Measurements from ENCODE around the gene GFRA1.

Gene GFRA1

GRCh38 chr10:116245156-116245555, 27.9 kb downstream of the GFRA1 start:
- no peak for FAIRE-seq
- no peak for DNase-seq (ENCODE audit: low spot score)

GRCh38 chr10:116241642-116242410, 31.2 kb downstream of the GFRA1 start:
- DNase-seq (ENCODE audit: low spot score) (no peak), FAIRE-seq (no peak)

GRCh38 chr10:116241085-116241484, 31.9 kb downstream of the GFRA1 start:
- DNase-seq (ENCODE audit: low spot score) (no peak), FAIRE-seq (no peak)

- no peak for DNase-seq (ENCODE audit: low spot score)
- no peak for FAIRE-seq
Measured at GRCh38 chr10:116240157-116240950, 32.7 kb downstream of the GFRA1 start.

GRCh38 chr10:116239229-116239628, 33.8 kb downstream of the GFRA1 start:
- DNase-seq (ENCODE audit: low spot score) (no peak), FAIRE-seq (no peak)

GRCh38 chr10:116237970-116238369, 35.0 kb downstream of the GFRA1 start:
- no peak for FAIRE-seq
- no peak for DNase-seq (ENCODE audit: low spot score)

- no peak for FAIRE-seq
- DNase-seq (ENCODE audit: low spot score): no peak
Measured at GRCh38 chr10:116237260-116237659, 35.7 kb downstream of the GFRA1 start.

- FAIRE-seq: no peak
Measured at GRCh38 chr10:116233230-116233629, 39.8 kb downstream of the GFRA1 start.

GRCh38 chr10:116232613-116233012, 40.4 kb downstream of the GFRA1 start:
- DNase-seq (ENCODE audit: low spot score): no peak
- FAIRE-seq: no peak

More at GRCh38 chr10:116233230-116233629, 39.8 kb downstream of the GFRA1 start:
- DNase-seq (ENCODE audit: low spot score): no peak

GRCh38 chr10:116226766-116227165, 46.2 kb downstream of the GFRA1 start:
- no peak for FAIRE-seq
- no peak for DNase-seq (ENCODE audit: low spot score)

GRCh38 chr10:116226053-116226452, 47.0 kb downstream of the GFRA1 start:
- DNase-seq (ENCODE audit: low spot score) (no peak), FAIRE-seq (no peak)

- no peak for DNase-seq (ENCODE audit: low spot score)
Measured at GRCh38 chr10:116223289-116223688, 49.7 kb downstream of the GFRA1 start.

GRCh38 chr10:116221053-116221452, 52.0 kb downstream of the GFRA1 start:
- DNase-seq (ENCODE audit: low spot score) (no peak), FAIRE-seq (no peak)

More at GRCh38 chr10:116223289-116223688, 49.7 kb downstream of the GFRA1 start:
- FAIRE-seq: no peak

- peak; percentile 75 for FAIRE-seq
- DNase-seq (ENCODE audit: low spot score): no peak
Measured at GRCh38 chr10:116216676-116217075, 56.3 kb downstream of the GFRA1 start.

- no peak for FAIRE-seq
- DNase-seq (ENCODE audit: low spot score): no peak
Measured at GRCh38 chr10:116215651-116216050, 57.4 kb downstream of the GFRA1 start.

- DNase-seq (ENCODE audit: low spot score): peak; percentile 59
- FAIRE-seq: peak; percentile 72
Measured at GRCh38 chr10:116211682-116212081, 61.3 kb downstream of the GFRA1 start.

- no peak for FAIRE-seq
- DNase-seq (ENCODE audit: low spot score): no peak
Measured at GRCh38 chr10:116210588-116211346, 62.2 kb downstream of the GFRA1 start.

- no peak for DNase-seq (ENCODE audit: low spot score)
- no peak for FAIRE-seq
Measured at GRCh38 chr10:116209781-116210180, 63.2 kb downstream of the GFRA1 start.

- FAIRE-seq (no peak), DNase-seq (ENCODE audit: low spot score) (no peak)
Measured at GRCh38 chr10:116208956-116209567, 63.9 kb downstream of the GFRA1 start.

- DNase-seq (ENCODE audit: low spot score): no peak
- no peak for FAIRE-seq
Measured at GRCh38 chr10:116207690-116208089, 65.3 kb downstream of the GFRA1 start.

GRCh38 chr10:116203661-116204060, 69.3 kb downstream of the GFRA1 start:
- DNase-seq (ENCODE audit: low spot score) (no peak), FAIRE-seq (no peak)

All from RCC 7860 (cell line).